ENCODE results near the gene MRPS16. TPM values are rescaled to one million over a fixed set of nuclear protein-coding genes. Genes with fewer than 3 reads are reported as not detected.

Gene MRPS16
- total RNA-seq = 57.4 TPM

- Histone ChIP-seq H3K4me3 (ENCODE audit: low read length in 3 of 3) (peak within 1 kb of the TSS; percentile 98 to 100 (median 100)), H3K9ac (ENCODE audit: low read depth in 1 of 3, low read length in 3 of 3) (peak within 1 kb of the TSS; percentile 88 to 99 (median 98)), H3K36me3 (ENCODE audit: control insufficient read depth in 3 of 3, insufficient read depth in 3 of 3, low read length in 3 of 3) (peaks cover 3 to 20% (median 15%) of the 10 kb centered on the region in 3 donors), H3K4me1 (ENCODE audit: control insufficient read depth in 3 of 3, insufficient read depth in 3 of 3, low read length in 3 of 3) (peaks cover 22 to 41% (median 31%) of the 10 kb centered on the region in 3 donors), H3K27me3 (ENCODE audit: control insufficient read depth in 3 of 3, insufficient read depth in 3 of 3, low read length in 3 of 3) (no peaks in the 10 kb centered on the region), H3K9me3 (ENCODE audit: control insufficient read depth in 3 of 3, low read length in 3 of 3) (no peaks in the 10 kb centered on the region), H3K27ac (ENCODE audit: low read depth, low read length) (peak within 1 kb of the TSS; percentile 95)
Measured at GRCh38 chr10:73252445-73253224, at the start of gene MRPS16. Gene MRPS16, minus strand, starts transcription at chr10:73252644. Its CDS starts 162 bp downstream, at chr10:73252482.

- H3K27ac ChIP-seq (ENCODE audit: low read depth, low read length) = no peak overlapping the region
- no peaks in the 10 kb centered on the region for H3K9me3 ChIP-seq (ENCODE audit: control insufficient read depth in 3 of 3, low read length in 3 of 3)
- no peaks in the 10 kb centered on the region for H3K27me3 ChIP-seq (ENCODE audit: control insufficient read depth in 3 of 3, insufficient read depth in 3 of 3, low read length in 3 of 3)
- H3K4me3 ChIP-seq (ENCODE audit: low read length in 3 of 3) = no peak overlapping the region
- no peaks in the 10 kb centered on the region for H3K4me1 ChIP-seq (ENCODE audit: control insufficient read depth in 3 of 3, insufficient read depth in 3 of 3, low read length in 3 of 3)
- H3K9ac ChIP-seq (ENCODE audit: low read depth in 1 of 3, low read length in 3 of 3) = no peak overlapping the region
- no peaks in the 10 kb centered on the region for H3K36me3 ChIP-seq (ENCODE audit: control insufficient read depth in 3 of 3, insufficient read depth in 3 of 3, low read length in 3 of 3)
Measured at GRCh38 chr10:73296946-73297345, 44.5 kb upstream of the MRPS16 start.

- Histone ChIP-seq H3K27me3 (ENCODE audit: control insufficient read depth in 3 of 3, insufficient read depth in 3 of 3, low read length in 3 of 3) (no peaks in the 10 kb centered on the region), H3K36me3 (ENCODE audit: control insufficient read depth in 3 of 3, insufficient read depth in 3 of 3, low read length in 3 of 3) (no peaks in the 10 kb centered on the region)
Measured at GRCh38 chr10:73293461-73293860, 41.0 kb upstream of the MRPS16 start.

GRCh38 chr10:73289958-73290357, 37.5 kb upstream of the MRPS16 start:
- Histone ChIP-seq H3K9me3 (ENCODE audit: control insufficient read depth in 3 of 3, low read length in 3 of 3) (no peaks in the 10 kb centered on the region), H3K4me1 (ENCODE audit: control insufficient read depth in 3 of 3, insufficient read depth in 3 of 3, low read length in 3 of 3) (no peaks in the 10 kb centered on the region), H3K27me3 (ENCODE audit: control insufficient read depth in 3 of 3, insufficient read depth in 3 of 3, low read length in 3 of 3) (no peaks in the 10 kb centered on the region), H3K36me3 (ENCODE audit: control insufficient read depth in 3 of 3, insufficient read depth in 3 of 3, low read length in 3 of 3) (no peaks in the 10 kb centered on the region), H3K27ac (ENCODE audit: low read depth, low read length) (no peak overlapping the region), H3K4me3 (ENCODE audit: low read length in 3 of 3) (no peak overlapping the region), H3K9ac (ENCODE audit: low read depth in 1 of 3, low read length in 3 of 3) (no peak overlapping the region)

More at GRCh38 chr10:73293461-73293860, 41.0 kb upstream of the MRPS16 start:
- H3K9ac ChIP-seq (ENCODE audit: low read depth in 1 of 3, low read length in 3 of 3) = no peak overlapping the region
- H3K4me1 ChIP-seq (ENCODE audit: control insufficient read depth in 3 of 3, insufficient read depth in 3 of 3, low read length in 3 of 3) = no peaks in the 10 kb centered on the region
- H3K27ac ChIP-seq (ENCODE audit: low read depth, low read length) = no peak overlapping the region
- no peaks in the 10 kb centered on the region for H3K9me3 ChIP-seq (ENCODE audit: control insufficient read depth in 3 of 3, low read length in 3 of 3)
- no peak overlapping the region for H3K4me3 ChIP-seq (ENCODE audit: low read length in 3 of 3)

- Histone ChIP-seq H3K27ac (ENCODE audit: low read depth, low read length) (no peak overlapping the region), H3K4me1 (ENCODE audit: control insufficient read depth in 3 of 3, insufficient read depth in 3 of 3, low read length in 3 of 3) (no peaks in the 10 kb centered on the region), H3K9ac (ENCODE audit: low read depth in 1 of 3, low read length in 3 of 3) (no peak overlapping the region)
Measured at GRCh38 chr10:73287441-73287840, 35.0 kb upstream of the MRPS16 start.

GRCh38 chr10:73281097-73281496, 28.7 kb upstream of the MRPS16 start:
- Histone ChIP-seq H3K4me1 (ENCODE audit: control insufficient read depth in 3 of 3, insufficient read depth in 3 of 3, low read length in 3 of 3) (no peaks in the 10 kb centered on the region), H3K27me3 (ENCODE audit: control insufficient read depth in 3 of 3, insufficient read depth in 3 of 3, low read length in 3 of 3) (no peaks in the 10 kb centered on the region), H3K36me3 (ENCODE audit: control insufficient read depth in 3 of 3, insufficient read depth in 3 of 3, low read length in 3 of 3) (no peaks in the 10 kb centered on the region), H3K9me3 (ENCODE audit: control insufficient read depth in 3 of 3, low read length in 3 of 3) (no peaks in the 10 kb centered on the region), H3K9ac (ENCODE audit: low read depth in 1 of 3, low read length in 3 of 3) (no peak overlapping the region), H3K27ac (ENCODE audit: low read depth, low read length) (no peak overlapping the region), H3K4me3 (ENCODE audit: low read length in 3 of 3) (no peak overlapping the region)

More at GRCh38 chr10:73287441-73287840, 35.0 kb upstream of the MRPS16 start:
- no peaks in the 10 kb centered on the region for H3K9me3 ChIP-seq (ENCODE audit: control insufficient read depth in 3 of 3, low read length in 3 of 3)
- no peak overlapping the region for H3K4me3 ChIP-seq (ENCODE audit: low read length in 3 of 3)
- H3K27me3 ChIP-seq (ENCODE audit: control insufficient read depth in 3 of 3, insufficient read depth in 3 of 3, low read length in 3 of 3) = no peaks in the 10 kb centered on the region
- H3K36me3 ChIP-seq (ENCODE audit: control insufficient read depth in 3 of 3, insufficient read depth in 3 of 3, low read length in 3 of 3) = no peaks in the 10 kb centered on the region

- Histone ChIP-seq H3K4me1 (ENCODE audit: control insufficient read depth in 3 of 3, insufficient read depth in 3 of 3, low read length in 3 of 3) (no peaks in the 10 kb centered on the region), H3K9ac (ENCODE audit: low read depth in 1 of 3, low read length in 3 of 3) (no peak overlapping the region), H3K27ac (ENCODE audit: low read depth, low read length) (no peak overlapping the region), H3K27me3 (ENCODE audit: control insufficient read depth in 3 of 3, insufficient read depth in 3 of 3, low read length in 3 of 3) (no peaks in the 10 kb centered on the region), H3K36me3 (ENCODE audit: control insufficient read depth in 3 of 3, insufficient read depth in 3 of 3, low read length in 3 of 3) (no peaks in the 10 kb centered on the region), H3K4me3 (ENCODE audit: low read length in 3 of 3) (no peak overlapping the region), H3K9me3 (ENCODE audit: control insufficient read depth in 3 of 3, low read length in 3 of 3) (no peaks in the 10 kb centered on the region)
Measured at GRCh38 chr10:73264423-73264822, 12.0 kb upstream of the MRPS16 start.

GRCh38 chr10:73263693-73264347, 11.4 kb upstream of the MRPS16 start:
- no peaks in the 10 kb centered on the region for H3K36me3 ChIP-seq (ENCODE audit: control insufficient read depth in 3 of 3, insufficient read depth in 3 of 3, low read length in 3 of 3)
- H3K4me1 ChIP-seq (ENCODE audit: control insufficient read depth in 3 of 3, insufficient read depth in 3 of 3, low read length in 3 of 3) = no peaks in the 10 kb centered on the region
- no peak overlapping the region for H3K27ac ChIP-seq (ENCODE audit: low read depth, low read length)
- no peak overlapping the region for H3K4me3 ChIP-seq (ENCODE audit: low read length in 3 of 3)
- H3K27me3 ChIP-seq (ENCODE audit: control insufficient read depth in 3 of 3, insufficient read depth in 3 of 3, low read length in 3 of 3) = no peaks in the 10 kb centered on the region
- no peak overlapping the region for H3K9ac ChIP-seq (ENCODE audit: low read depth in 1 of 3, low read length in 3 of 3)
- H3K9me3 ChIP-seq (ENCODE audit: control insufficient read depth in 3 of 3, low read length in 3 of 3) = no peaks in the 10 kb centered on the region

GRCh38 chr10:73262880-73263555, 10.6 kb upstream of the MRPS16 start:
- Histone ChIP-seq H3K27ac (ENCODE audit: low read depth, low read length) (no peak overlapping the region), H3K4me3 (ENCODE audit: low read length in 3 of 3) (no peak overlapping the region), H3K9ac (ENCODE audit: low read depth in 1 of 3, low read length in 3 of 3) (no peak overlapping the region), H3K27me3 (ENCODE audit: control insufficient read depth in 3 of 3, insufficient read depth in 3 of 3, low read length in 3 of 3) (no peaks in the 10 kb centered on the region), H3K9me3 (ENCODE audit: control insufficient read depth in 3 of 3, low read length in 3 of 3) (no peaks in the 10 kb centered on the region), H3K36me3 (ENCODE audit: control insufficient read depth in 3 of 3, insufficient read depth in 3 of 3, low read length in 3 of 3) (no peaks in the 10 kb centered on the region), H3K4me1 (ENCODE audit: control insufficient read depth in 3 of 3, insufficient read depth in 3 of 3, low read length in 3 of 3) (no peaks in the 10 kb centered on the region)
